Measurements from ENCODE around the gene PPM1F.

Gene PPM1F

DNA sequence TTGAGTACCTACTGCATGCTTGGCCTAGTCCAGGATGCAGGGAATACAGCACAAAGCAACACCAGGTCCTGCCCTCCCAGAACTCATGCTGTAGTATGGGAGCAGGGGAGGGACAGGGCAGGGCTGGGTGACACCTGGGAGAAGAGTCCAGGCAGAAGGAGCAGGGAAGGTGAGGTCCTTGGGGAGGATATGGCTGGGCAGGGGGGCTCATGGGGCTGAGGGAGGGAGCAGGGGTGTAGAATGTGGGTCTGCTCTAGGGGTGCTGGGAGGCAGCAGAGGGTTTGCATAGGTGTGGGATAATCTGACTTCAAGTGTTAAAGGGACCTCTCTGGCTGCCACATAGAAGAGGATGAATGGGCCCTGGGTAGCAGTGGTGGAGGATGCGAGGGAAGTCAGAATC, 25.2 kb upstream of the PPM1F start:
- FAIRE-seq: no peak

DNA sequence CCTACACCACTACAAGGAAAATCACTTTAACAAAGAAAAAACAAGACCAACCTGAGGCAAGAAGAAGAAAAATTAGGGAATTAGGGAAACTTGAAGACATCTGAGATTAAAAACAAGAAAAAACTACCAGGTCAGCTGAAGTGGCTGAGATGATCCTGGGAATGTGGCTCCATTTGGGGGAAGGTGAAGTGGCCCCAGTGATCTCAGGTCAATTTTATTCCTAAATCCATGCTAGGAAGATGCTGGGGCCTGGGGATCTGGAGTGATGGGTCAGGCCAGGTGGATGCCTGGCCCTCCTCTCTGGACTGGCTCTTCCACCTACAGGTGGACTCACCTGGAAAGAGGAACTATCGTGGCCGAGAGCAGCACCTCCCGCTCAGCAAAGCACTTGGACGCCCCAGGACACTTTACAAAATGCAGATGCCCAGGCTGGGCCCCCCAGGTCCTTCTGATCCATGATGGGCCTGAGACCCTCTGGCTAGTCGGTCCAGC, 23.3 kb upstream of the PPM1F start:
- DNase-seq (ENCODE audit: low spot score) (no peak), FAIRE-seq (no peak)

More for the DNA sequence above, 25.2 kb upstream of the PPM1F start:
- no peak for DNase-seq (ENCODE audit: low spot score)

DNA sequence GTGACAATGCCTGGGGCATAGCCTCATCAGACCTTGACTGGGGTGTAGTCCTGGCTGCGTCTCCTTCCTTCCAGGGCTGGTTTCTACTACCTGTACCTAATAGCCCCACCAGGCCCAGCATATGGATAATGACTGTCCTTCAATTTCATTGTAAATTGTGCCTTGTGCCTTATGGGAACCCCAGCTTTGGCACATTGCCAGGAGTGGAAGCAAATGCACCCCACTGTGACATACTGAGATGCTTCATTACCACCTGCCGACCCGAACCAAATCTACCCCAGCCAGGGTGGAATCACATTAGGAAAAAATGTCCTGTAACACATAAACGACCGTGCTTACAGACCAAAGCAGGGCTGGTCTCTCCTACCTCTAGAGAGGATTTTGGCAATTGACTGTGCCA, 22.6 kb upstream of the PPM1F start:
- DNase-seq (ENCODE audit: low spot score) (no peak), FAIRE-seq (peak; percentile 90)

DNA sequence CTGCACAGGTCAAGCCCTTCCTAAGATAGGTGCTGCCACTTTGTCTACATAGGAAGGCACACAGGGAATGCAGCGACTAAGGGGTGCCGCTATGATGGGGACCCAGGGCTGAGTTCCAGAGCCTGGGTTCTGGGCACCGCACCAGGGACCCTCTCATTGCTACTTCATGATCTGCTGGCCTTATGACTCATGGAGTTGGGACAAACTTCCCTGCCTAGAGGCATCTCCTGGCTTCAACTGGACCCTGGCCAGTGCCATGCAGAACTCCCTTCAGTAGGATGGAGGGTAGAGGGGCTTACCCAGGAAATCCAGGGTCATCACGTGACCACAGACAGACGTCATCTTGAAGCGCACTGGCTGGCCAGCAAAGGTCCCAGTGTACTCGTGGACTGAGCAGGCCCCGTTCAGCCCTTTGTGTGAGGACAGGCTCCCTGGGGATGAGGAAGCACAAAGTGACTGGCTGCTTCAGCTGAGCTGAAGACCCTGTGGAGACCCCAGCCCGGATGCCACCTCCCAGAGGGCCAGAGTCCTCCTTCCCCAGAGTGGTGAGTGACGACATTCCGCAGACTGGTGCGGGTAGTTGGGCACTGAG, 21.5 kb upstream of the PPM1F start:
- FAIRE-seq: no peak
- no peak for DNase-seq (ENCODE audit: low spot score)

DNA sequence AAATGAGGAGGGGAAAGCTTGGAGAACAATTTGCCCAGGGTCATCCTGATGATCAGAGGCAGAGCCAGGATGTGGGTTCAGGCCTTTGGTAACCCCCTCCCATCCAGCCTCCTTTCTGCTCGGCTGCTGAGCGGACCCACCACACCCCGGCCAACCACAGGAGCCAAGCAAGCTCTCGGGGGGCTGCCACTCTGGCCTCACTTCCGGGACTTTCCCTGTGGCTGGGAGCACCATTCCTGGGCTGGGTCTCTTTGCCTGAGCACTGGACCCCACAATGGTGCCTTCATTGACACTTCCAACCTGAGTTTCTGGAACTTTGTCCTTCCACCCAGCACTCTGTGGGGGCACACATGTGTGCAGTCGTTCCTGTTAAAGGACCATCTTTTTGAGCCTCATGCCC, 20.2 kb upstream of the PPM1F start:
- no peak for DNase-seq (ENCODE audit: low spot score)
- no peak for FAIRE-seq

DNA sequence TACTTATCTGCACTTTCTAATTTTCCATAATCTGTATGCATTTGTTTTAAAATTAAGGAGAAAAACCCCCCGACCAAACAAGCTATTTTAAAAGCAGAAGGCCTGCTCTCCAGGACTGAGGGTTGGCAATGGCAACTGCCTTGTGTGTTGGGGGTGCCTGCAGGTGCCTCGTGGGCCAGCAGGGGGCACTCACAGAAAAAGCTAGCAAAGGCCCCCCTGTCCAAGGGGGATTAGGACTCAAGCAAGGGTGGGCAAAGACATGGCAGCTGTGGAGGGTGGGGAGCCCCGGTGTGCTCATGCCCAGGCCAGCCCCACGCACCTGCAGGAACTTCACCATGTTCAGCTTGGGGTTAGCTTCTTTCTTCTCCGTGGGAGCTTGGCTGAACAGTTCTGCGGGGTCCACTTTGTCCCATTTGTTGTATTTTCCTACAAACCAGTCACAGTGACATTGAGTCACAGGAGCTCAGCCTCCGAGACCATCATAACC, 19.7 kb upstream of the PPM1F start:
- FAIRE-seq (peak; percentile 87), DNase-seq (ENCODE audit: low spot score) (peak; percentile 84)

DNA sequence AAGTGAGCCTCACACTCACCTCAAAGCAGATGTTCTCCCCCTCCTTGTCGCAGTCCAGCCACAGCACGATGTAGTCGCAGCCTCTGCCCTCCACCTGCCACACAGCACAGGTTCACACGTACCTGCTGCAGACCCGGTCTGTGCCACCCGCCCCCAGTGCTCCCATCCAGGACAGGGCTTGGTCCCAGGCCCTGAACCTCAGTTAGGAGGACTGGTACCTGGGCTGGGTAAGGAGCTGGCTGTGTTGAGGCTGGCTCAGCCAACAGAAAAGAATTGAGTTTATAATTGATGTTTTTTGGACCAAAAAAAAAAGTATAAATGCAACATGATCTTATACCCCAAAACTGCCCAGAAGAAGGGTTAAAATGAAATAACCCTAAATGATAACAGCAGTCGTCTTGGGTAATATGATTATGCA, 19.2 kb upstream of the PPM1F start:
- peak; percentile 44 for FAIRE-seq
- DNase-seq (ENCODE audit: low spot score): no peak

DNA sequence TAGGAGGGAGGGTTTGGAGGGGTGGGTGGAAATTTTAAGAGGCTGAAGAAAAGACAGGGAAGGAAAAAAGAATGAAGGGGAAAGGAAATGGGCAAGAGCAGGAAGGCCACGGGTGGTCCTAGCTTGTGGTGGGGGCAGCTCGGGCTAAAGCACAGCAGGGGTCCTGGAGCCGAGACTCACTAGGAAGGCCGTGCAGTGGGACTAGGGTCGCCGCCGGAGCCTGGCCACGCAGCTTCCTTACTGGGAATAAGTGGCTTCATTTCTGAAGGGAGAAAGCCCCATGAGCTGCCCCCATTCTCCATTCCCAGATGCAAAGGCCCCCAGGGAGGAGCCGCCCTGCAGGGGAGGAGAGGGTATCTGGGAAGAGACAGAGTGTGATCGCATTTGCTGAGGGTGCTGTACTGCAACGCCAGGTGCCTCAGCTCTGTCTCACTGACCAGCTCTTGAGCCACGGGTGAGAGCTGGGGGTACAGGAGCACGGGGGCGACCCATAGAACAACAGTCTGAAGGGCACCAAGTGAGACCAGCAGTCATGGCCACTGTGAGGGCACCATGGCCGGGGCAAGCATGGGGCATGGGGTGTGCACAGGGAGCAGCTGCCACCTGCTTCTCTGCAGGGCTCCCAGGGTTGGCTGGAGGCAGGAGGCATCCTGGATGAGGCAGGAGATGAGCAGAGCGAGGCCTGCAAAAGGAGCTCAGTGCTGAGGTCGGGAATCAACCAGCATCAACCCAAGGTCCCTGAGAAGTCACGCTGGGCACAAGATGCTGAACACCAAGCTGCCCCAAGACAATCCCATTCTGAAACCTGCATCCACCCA, 18.4 kb upstream of the PPM1F start:
- no peak for DNase-seq (ENCODE audit: low spot score)
- FAIRE-seq: no peak

DNA sequence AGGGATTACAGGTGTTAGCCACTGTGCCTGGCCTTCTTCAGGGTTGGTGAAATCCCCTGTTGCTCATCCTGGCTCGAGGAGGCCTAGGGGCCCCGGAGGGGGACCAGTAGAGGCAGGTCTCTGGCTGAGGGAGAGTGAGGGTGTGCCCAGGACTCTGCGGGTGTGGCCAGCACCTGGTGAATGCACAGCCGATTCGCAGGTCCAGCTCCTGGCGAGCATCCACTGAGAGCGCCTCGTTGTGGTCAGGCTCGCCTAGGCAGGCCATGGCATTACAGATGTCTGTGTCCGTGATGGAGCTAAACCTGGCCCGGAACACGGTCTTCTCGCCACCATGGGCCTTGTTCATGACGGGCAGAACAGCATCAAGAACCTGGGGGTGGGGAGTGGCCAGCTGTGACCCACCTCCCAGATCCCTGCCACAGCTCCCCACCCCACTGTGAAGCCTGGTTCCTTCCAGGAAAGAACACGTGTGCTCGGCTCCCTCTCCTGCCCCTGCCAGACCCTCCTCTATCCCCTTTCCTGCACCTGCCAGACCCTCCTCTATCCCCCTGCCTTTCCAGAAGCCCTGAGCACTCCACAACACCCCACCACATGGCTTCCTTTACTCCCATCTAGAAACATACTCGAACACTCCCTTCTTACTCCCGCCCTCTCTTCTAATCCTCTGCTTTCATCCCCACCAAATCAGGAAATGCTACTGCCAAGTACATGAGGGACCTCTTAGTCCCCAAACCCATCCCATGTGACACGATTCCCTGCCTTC, 17.6 kb upstream of the PPM1F start:
- DNase-seq (ENCODE audit: low spot score) (no peak), FAIRE-seq (peak; percentile 35)

DNA sequence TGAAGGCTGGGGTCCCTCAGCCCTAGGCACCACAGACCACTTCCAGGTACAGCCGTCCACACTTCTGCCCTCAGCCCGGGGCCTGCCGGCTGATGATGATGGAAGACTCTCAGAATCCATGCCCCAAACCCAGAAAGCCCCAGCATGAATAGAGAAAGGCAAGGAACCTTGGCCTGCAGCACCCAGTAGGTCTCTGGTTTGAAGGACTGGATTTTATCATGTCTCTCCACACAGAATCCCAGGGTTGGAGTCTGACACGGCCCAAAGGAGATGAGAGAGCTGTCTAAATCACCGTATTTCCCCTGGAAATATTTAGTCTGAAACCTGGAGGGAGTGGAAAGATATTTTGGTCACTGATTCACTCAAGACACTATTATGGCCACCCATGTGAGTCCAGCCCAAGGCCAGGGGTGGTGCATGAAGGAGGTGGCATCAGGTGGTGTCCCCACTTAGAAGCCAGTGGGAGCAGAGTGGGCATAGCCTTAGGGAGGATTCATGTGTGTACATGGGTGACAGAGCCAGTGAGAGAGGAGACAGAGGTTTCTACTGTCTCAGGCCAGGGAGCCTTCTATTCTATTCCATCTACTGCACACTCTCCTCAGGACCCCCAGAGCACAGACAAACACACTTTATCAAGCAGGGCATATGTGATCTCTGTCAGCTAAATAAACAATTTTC, 15.9 kb upstream of the PPM1F start:
- DNase-seq (ENCODE audit: low spot score): no peak
- no peak for FAIRE-seq

DNA sequence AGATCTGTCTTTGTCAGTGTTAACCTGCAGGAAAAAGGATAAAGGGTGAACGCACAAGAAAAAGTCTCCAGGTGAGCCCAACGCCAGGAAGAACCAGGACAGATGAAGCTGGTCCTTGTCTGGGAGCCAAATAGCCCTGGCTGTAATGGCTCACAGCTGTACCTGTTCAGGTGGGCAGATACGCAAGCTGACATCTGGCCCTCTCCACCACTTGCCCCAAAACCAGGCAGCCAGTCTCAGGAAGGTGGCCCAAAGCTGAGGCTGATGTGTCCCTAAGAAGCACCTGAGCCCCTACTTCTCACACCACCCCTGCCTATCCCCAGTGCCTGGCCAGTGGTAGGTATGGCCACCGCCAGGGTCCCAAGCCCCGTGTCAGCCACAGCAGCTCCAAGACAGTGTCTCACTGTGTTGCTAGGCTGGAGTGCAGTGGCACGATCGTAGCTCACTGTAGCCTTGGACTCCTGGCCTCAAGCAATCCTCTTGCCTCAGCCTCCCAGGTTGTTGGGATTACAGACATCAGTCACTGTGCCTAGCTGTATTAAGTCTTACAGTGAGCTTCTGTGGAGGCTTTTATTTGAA, 15.1 kb upstream of the PPM1F start:
- no peak for DNase-seq (ENCODE audit: low spot score)
- no peak for FAIRE-seq

DNA sequence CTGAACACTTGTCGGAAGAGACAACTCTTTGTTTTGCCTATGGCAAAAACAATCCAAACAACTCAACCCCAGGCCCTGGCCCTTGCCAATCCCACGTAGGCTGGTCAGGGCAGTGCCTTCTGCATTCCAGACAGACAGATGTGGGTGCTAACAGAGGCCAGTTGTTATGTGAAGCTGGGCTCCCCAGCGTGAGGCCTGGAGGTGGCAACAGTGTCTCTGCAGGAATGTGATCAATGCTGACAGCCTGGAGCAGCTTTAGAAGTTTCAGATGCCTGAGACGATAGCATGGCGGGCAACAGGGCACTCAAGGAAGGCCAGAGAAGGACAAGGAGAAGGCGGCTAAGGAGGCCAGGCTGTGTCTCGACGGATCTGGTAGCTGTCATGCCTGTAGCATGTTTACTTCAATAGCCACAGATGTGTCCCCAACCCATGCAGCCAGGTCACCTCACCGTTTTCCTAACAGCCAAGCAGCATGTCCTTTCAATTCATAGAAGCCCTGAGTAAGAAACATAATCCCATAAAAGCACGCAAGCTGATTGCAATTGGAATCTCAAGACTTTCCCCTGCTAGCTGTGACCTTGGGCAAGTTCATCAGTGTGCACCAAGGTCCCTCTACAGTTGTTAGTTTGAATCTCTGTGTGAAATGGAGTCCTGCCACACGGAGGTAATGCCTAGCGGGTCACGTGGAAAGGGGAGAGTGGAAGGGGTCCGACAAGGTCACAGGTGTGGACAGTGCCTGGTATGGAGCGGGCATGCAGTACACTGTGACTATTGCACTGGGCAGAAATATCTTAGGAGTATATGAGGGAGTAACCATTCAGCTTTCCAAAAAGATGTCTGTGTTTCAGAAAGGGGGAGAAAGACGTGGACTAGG, 14.2 kb upstream of the PPM1F start:
- DNase-seq (ENCODE audit: low spot score): no peak
- peak; percentile 59 for FAIRE-seq

DNA sequence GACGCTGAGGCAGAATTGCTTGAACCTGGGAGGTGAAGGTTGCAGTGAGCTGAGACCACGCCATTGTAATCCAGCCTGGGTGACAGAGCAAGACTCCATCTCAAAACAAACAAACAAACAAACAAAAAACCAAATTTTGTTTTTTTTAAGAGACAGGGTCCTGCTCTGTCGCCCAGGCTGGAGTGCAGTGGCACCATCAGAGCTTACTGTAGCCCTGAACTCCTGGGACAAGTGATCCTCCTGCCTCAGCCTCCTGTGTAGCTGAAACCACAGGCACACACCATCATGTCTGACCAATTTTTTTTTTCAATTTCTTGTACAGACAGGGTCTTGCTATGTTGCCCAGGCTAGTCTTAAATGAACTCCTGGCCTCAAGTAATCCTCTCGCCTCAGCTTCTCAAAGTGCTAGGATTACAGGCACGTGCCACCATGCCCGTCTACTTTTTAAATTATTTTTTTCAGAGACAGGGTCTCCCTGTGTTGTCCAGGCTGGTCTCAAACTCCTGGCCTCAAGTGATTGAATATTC, 13.2 kb upstream of the PPM1F start:
- FAIRE-seq (no peak), DNase-seq (ENCODE audit: low spot score) (no peak)

DNA sequence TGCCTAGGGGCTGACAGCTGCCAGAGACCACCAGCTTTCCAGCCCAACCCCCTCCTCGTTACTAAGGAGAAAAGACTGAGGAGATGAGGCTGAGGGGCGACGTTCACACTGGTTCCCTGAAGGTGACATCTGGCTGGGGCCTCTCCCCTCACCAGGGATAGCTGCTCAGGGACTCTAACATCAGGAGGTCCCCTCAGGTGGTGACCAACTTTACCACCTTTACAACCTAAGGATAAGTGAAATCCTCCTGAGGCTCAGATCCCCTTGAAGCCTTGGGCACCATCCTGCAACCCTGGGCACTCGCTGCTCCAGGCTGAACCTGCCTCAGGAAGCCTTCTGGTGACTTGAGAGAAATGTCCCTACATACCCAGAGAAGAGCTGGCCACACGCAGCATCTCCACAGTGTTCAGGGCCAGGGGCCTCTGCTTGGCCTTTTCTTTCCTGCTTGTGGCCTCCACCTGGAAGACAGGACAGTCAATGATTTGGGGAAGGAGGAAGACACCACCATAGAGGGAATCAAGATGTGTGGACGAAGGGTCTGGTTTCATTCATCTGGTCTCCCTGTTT, 12.4 kb upstream of the PPM1F start:
- FAIRE-seq (no peak), DNase-seq (ENCODE audit: low spot score) (no peak)

DNA sequence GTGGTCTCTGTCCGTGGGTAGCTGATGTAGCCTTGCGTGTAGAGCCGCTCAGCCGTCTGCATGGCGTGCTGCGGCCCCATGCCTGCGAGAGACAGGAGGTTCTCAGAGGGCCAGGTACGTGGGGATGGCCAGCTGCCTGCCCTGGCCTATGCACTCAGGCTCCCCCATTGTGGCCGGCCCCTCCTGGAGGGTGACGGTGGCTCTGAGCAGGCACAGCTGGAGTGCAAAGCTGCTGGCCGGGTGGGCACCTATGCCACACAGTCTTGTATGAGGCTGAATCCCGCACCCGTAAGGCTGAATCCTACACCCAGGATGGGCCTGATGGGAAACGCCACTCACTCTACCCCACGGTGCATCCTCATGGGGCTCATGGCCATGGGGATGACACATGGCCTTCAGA, 11.6 kb upstream of the PPM1F start:
- DNase-seq (ENCODE audit: low spot score) (no peak), FAIRE-seq (peak; percentile 88)

DNA sequence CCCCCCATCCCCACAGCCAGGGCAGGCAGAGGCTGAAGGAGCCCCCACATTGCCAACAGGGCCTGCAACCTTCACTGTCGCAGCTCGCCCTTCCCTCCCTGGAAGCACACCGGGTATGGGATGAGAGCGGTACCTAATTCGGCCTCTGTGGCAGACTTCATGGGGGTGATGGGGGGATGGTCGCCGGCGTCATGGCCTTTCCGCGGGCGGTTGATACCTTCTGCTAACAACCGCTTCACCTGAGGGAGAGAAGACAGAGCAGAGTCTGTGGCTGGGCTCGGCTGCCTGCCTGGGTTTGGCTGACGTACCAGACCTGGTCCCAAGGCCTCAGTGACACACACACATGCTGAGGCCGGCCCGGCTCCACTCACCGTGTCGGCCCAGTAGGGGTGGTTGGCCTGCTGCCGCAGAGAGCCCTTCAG, 11.2 kb upstream of the PPM1F start:
- peak; percentile 32 for FAIRE-seq
- no peak for DNase-seq (ENCODE audit: low spot score)

DNA sequence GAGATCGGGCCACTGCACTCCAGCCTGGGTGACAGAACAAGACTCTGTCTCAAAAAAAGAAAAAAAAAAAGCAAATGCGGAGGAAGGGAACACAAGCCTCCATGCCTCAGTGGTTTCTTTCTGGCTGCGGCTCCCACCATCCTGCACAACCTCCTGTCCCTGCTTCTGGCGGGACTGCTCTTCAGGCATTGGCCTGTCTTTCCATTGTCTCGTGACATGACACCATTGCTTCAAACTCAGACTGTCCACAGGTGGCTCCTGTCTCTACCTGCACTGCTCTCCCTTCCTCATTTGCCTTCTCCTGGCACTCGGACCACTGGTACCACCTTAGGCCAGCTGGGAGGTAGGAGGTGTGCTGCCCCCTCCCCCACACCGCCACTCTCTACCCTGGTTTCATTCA, 10.6 kb upstream of the PPM1F start:
- DNase-seq (ENCODE audit: low spot score) (no peak), FAIRE-seq (no peak)

DNA sequence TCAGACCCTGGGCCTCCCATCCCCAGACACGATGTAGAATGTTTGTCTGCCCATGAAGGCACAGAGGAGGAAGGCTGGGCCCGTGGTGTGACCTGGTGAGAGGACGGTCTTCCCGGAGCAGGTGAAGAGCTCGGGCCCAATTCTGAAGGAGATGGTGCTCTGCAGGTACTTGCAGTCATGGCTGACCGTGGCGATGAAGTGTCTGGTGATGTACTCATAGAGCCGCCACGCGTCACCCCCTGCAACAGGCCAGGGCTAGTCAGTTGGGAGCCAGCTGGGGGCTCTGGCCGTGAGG, 10.0 kb upstream of the PPM1F start:
- no peak for DNase-seq (ENCODE audit: low spot score)
- peak; percentile 69 for FAIRE-seq

DNA sequence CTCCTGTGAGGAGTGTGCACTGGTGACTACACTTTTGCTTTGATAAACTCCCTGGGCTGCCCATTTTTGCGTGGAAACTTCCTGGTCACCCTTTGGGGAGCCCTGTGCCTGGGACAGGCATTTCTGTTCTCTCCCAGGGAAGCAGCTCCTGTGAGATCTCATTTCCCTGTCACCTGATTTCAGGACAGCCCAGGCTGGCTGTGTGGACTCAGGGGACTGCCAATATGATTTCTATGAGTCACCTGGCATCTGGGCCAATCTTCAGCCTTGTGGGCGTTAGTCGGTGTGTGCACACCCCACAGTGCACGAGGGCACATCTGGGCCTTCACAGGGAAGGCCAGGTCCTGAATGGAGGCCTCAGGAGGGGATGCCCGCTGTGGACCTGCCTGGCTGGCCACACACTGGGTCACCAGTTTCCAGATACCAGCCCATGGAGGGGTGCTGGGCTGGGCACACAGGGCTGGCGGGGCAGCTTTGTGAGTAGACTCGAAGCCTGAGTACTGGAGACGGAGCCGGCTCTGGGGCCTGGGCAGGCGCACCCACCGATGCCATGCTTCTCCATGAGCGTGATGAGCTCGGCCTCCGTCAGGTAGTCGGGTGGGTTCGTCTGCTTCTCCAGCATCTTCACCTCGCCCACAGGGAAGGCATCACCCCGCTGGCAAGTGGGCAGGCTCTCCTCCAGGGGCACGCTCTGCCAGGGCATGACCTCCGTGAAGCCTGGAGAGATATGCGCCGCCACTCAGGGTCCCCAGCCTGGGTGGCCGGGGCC, 9.4 kb upstream of the PPM1F start:
- FAIRE-seq (no peak), DNase-seq (ENCODE audit: low spot score) (no peak)

Data from urothelium cell line (cell line).